Naive B cell (primary cell): ENCODE measurements around the gene KITLG. TPM values are rescaled to one million over a fixed set of nuclear protein-coding genes. Genes with fewer than 3 reads are reported as not detected.

Experiments used
- ATAC-seq, 2 donors: fragments of 150-1000 bp; cut with Tn5 transposase; 2 replicates each; pipeline ENCODE4 v1.10.0; 2021; ENCODE audit warnings: low read depth in 2 of 2, mild to moderate bottlenecking in 2 of 2, moderate library complexity in 2 of 2
- DNase-seq: peaks from one replicate; pipeline ENCODE4 v3.0.0; 2022
- H3K27ac Mint-ChIP-seq, 6 donors: one replicate each; pipeline ENCODE4 v1.8.0; 2020 to 2022; ENCODE audit warnings: mild to moderate bottlenecking in 6 of 6, mixed read lengths in 6 of 6, moderate library complexity in 5 of 6, inconsistent platforms in 2 of 6
- H3K27me3 Mint-ChIP-seq, 3 donors: one replicate each; pipeline ENCODE4 v1.8.0; 2021 to 2022; ENCODE audit warnings: mixed read lengths in 3 of 3, mild to moderate bottlenecking in 1 of 3
- H3K36me3 Mint-ChIP-seq, 2 donors: one replicate each; pipeline ENCODE4 v1.8.0; 2020 to 2022; ENCODE audit warnings: mixed read lengths in 2 of 2, inconsistent platforms in 1 of 2, mild to moderate bottlenecking in 1 of 2
- H3K4me1 Mint-ChIP-seq, 3 donors: one replicate each; pipeline ENCODE4 v1.8.0; 2020 to 2022; ENCODE audit warnings: mixed read lengths in 3 of 3, inconsistent platforms in 1 of 3, mild to moderate bottlenecking in 1 of 3, moderate library complexity in 1 of 3
- H3K4me3 Mint-ChIP-seq, 8 donors: one replicate each; pipeline ENCODE4 v1.8.0; 2020 to 2022; ENCODE audit warnings: mild to moderate bottlenecking in 8 of 8, mixed read lengths in 8 of 8, moderate library complexity in 8 of 8, inconsistent platforms in 2 of 8
- H3K9me3 Mint-ChIP-seq, 7 donors: one replicate each; pipeline ENCODE4 v1.8.0; 2020 to 2022; ENCODE audit warnings: mixed read lengths in 7 of 7, mild to moderate bottlenecking in 5 of 7, inconsistent platforms in 2 of 7, moderate library complexity in 1 of 7
- polyA plus RNA-seq, 6 donors: library from polyadenylated mRNA; unstranded; fragments of 300-500 nt; fragmentation: Illumina TruSeq; gene quantifications; one replicate each; pipeline ENCODE4 v1.2.3, GENCODE V29; 2021; ENCODE audit warnings: low read depth in 6 of 6

The KITLG gene
- polyA plus RNA-seq, 6 donors from 2014 or later, result not detected

GRCh38 chr12:88546226-88546625 is 34.0 kb downstream of the KITLG start:
- no peaks in the 10 kb centered on the region for H3K4me1 Mint-ChIP-seq
- no peaks in the 10 kb centered on the region for H3K27me3 Mint-ChIP-seq
- H3K9me3 Mint-ChIP-seq, result peaks cover 0 to 5% (median 2%) of the 10 kb centered on the region in 7 donors

GRCh38 chr12:88544991-88545980 is 35.0 kb downstream of the KITLG start:
- H3K36me3 Mint-ChIP-seq, result no peaks in the 10 kb centered on the region
- H3K4me1 Mint-ChIP-seq, result no peaks in the 10 kb centered on the region
- ATAC-seq, result no peak
- no peak overlapping the region for H3K4me3 Mint-ChIP-seq
- peaks cover 0 to 5% (median 2%) of the 10 kb centered on the region in 7 donors for H3K9me3 Mint-ChIP-seq
- no peak overlapping the region for H3K27ac Mint-ChIP-seq
- H3K27me3 Mint-ChIP-seq, result no peaks in the 10 kb centered on the region
- no peak for DNase-seq

More at GRCh38 chr12:88546226-88546625, 34.0 kb downstream of the KITLG start:
- H3K36me3 Mint-ChIP-seq, result no peaks in the 10 kb centered on the region
- ATAC-seq (no peak), DNase-seq (no peak)
- no peak overlapping the region for H3K27ac Mint-ChIP-seq
- no peak overlapping the region for H3K4me3 Mint-ChIP-seq

- Mint-ChIP-seq H3K27ac (no peak overlapping the region), H3K27me3 (no peaks in the 10 kb centered on the region), H3K36me3 (no peaks in the 10 kb centered on the region), H3K9me3 (peaks cover 0 to 16% (median 5%) of the 10 kb centered on the region in 7 donors), H3K4me1 (no peaks in the 10 kb centered on the region), H3K4me3 (no peak overlapping the region)
- DNase-seq (no peak), ATAC-seq (no peak)
These were observed 40.4 kb downstream of the KITLG start for GRCh38 chr12:88539893-88540292.

GRCh38 chr12:88538697-88539096 is 41.6 kb downstream of the KITLG start:
- DNase-seq, result no peak
- Mint-ChIP-seq H3K27ac (no peak overlapping the region), H3K4me1 (no peaks in the 10 kb centered on the region), H3K27me3 (no peaks in the 10 kb centered on the region), H3K4me3 (no peak overlapping the region), H3K9me3 (peaks cover 0 to 15% (median 5%) of the 10 kb centered on the region in 7 donors), H3K36me3 (no peaks in the 10 kb centered on the region)
- no peak for ATAC-seq

GRCh38 chr12:88538250-88538649 is 42.0 kb downstream of the KITLG start:
- no peaks in the 10 kb centered on the region for H3K4me1 Mint-ChIP-seq
- peaks cover 0 to 11% (median 4%) of the 10 kb centered on the region in 7 donors for H3K9me3 Mint-ChIP-seq
- H3K36me3 Mint-ChIP-seq, result no peaks in the 10 kb centered on the region
- H3K27me3 Mint-ChIP-seq, result no peaks in the 10 kb centered on the region
- H3K4me3 Mint-ChIP-seq, result no peak overlapping the region
- ATAC-seq (no peak), DNase-seq (no peak)
- H3K27ac Mint-ChIP-seq, result no peak overlapping the region

- Mint-ChIP-seq H3K9me3 (peaks cover 0 to 4% (median 2%) of the 10 kb centered on the region in 7 donors), H3K27ac (no peak overlapping the region), H3K27me3 (no peaks in the 10 kb centered on the region), H3K4me3 (no peak overlapping the region), H3K4me1 (no peaks in the 10 kb centered on the region), H3K36me3 (no peaks in the 10 kb centered on the region)
- ATAC-seq (no peak), DNase-seq (no peak)
These were observed 49.4 kb downstream of the KITLG start for GRCh38 chr12:88530868-88531267.

DNA sequence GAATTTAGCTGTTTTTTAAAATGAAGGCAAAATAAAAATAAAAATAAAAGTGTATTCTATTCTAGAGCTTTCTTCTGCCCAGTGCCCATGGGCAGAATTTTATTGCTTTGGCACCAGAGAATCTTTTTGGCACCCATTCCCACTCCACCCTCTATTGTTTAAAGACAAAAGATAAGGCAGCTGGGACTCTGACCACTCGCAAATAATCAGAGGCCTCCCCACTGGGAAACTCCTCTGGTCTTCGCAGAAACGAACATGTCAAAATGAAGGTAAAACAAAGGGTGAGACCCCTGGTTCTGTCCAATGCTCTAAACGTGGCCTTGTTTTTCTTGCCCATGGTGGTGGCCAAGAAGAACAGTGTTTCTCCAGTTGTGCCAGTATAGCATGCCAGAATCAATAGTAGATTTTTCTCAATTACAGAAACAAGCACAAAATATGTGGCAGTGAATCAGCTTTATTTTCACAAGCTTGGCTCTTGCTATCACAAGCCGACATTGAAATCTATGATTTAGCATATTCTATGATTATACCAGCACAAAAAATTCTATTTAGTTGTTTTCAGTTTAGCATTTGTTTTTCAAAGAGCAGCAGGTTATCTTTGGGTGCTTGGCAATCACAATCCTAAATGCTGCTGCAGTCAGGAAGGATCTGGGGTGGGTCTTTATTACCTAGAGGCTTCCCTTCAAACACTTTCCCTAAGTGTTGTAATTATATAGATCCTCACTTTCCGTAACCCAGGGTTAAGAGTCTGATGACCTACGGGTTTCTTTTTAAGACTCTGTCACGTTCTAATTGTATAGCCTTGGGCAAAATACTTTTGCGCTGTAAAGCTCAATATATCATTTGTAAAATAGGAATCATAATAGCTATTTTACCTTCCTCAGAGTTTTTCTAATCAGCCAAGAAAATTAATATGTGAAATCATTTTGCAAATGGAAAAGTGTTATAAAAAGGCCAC is 50.5 kb downstream of the KITLG start:
- Mint-ChIP-seq H3K27me3 (no peaks in the 10 kb centered on the region), H3K4me3 (no peak overlapping the region), H3K4me1 (no peaks in the 10 kb centered on the region), H3K36me3 (no peaks in the 10 kb centered on the region), H3K9me3 (peaks cover 0 to 4% (median 0%) of the 10 kb centered on the region in 7 donors), H3K27ac (no peak overlapping the region)
- DNase-seq (no peak), ATAC-seq (no peak)

DNA sequence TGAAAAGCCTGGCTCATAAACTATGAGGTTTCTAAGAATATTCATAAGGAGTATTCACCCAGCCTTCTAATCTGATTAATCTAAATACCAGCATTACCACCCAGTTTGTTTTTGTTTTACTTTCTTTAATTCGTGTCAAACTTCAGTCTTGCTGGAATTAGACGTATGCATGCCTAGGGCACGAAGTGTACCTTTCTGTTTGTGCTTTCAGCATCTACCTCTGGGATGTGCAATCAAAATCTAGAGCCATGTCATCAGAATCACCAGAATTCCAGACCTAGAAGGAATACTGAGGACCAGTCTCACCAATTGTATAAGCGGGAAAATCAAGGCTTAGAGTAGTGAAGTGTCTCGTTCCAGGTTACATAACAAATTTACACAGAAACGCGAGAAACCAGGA is 57.3 kb downstream of the KITLG start:
- Mint-ChIP-seq H3K9me3 (peaks cover 0 to 4% (median 0%) of the 10 kb centered on the region in 7 donors), H3K4me3 (no peak overlapping the region), H3K27ac (no peak overlapping the region), H3K36me3 (no peaks in the 10 kb centered on the region), H3K4me1 (no peaks in the 10 kb centered on the region), H3K27me3 (no peaks in the 10 kb centered on the region)
- DNase-seq (no peak), ATAC-seq (no peak)

DNA sequence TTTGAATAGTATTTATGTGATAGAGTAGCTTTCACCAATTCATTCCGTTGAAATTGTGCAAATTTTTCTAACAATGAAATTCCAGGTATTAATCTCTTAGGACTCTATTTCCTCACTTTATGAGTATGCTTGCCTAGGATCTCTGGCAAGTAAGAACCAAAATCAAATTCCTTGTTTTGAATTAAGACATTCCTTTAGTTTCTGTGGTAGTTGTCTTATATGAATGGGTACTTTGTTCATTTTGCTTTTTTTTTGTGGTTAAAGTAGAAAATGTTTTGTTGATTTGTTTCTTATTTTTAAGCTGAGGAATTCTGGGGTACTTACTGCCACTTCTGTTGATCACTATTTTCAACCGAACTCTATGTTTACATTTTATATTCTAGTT is 59.8 kb downstream of the KITLG start:
- H3K36me3 Mint-ChIP-seq, result no peaks in the 10 kb centered on the region
- H3K27ac Mint-ChIP-seq, result no peak overlapping the region
- H3K4me1 Mint-ChIP-seq, result no peaks in the 10 kb centered on the region
- H3K4me3 Mint-ChIP-seq, result no peak overlapping the region
- no peak for ATAC-seq
- no peaks in the 10 kb centered on the region for H3K27me3 Mint-ChIP-seq
- peaks cover 0 to 3% (median 0%) of the 10 kb centered on the region in 7 donors for H3K9me3 Mint-ChIP-seq
- DNase-seq, result no peak

GRCh38 chr12:88519802-88520435 is 60.4 kb downstream of the KITLG start:
- H3K4me1 Mint-ChIP-seq, result no peaks in the 10 kb centered on the region
- no peaks in the 10 kb centered on the region for H3K27me3 Mint-ChIP-seq
- peaks cover 0 to 3% (median 0%) of the 10 kb centered on the region in 7 donors for H3K9me3 Mint-ChIP-seq
- ATAC-seq, result no peak
- no peak overlapping the region for H3K4me3 Mint-ChIP-seq
- H3K36me3 Mint-ChIP-seq, result no peaks in the 10 kb centered on the region
- no peak for DNase-seq
- H3K27ac Mint-ChIP-seq, result no peak overlapping the region

GRCh38 chr12:88518863-88519403 is 61.3 kb downstream of the KITLG start:
- no peak for DNase-seq
- no peaks in the 10 kb centered on the region for H3K27me3 Mint-ChIP-seq
- H3K9me3 Mint-ChIP-seq, result peaks cover 0 to 3% (median 0%) of the 10 kb centered on the region in 7 donors
- ATAC-seq, result no peak
- no peaks in the 10 kb centered on the region for H3K36me3 Mint-ChIP-seq
- no peak overlapping the region for H3K4me3 Mint-ChIP-seq
- no peaks in the 10 kb centered on the region for H3K4me1 Mint-ChIP-seq
- H3K27ac Mint-ChIP-seq, result no peak overlapping the region

GRCh38 chr12:88516811-88517210 is 63.5 kb downstream of the KITLG start:
- Mint-ChIP-seq H3K4me3 (no peak overlapping the region), H3K27ac (no peak overlapping the region), H3K4me1 (no peaks in the 10 kb centered on the region), H3K36me3 (no peaks in the 10 kb centered on the region), H3K27me3 (no peaks in the 10 kb centered on the region), H3K9me3 (no peaks in the 10 kb centered on the region)
- ATAC-seq (no peak), DNase-seq (no peak)

DNA sequence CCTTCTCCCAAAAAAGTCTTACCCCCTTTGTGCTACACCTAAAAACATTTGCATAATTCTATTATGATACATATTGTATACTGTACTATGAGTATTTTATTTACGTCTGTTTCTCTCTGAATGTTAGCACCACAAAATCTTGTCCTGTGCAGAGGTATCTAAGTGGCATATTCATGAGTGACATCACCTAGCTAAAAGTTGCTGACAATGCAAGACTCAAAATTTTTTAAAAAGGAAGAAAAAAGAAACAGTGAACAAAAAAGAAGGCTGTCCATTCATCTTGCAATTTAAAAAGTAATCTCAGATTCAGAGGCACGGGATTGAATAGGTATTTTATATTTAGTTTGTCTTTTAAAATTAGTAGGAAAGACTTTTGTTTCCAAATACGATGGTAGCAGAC is 69.4 kb downstream of the KITLG start:
- no peaks in the 10 kb centered on the region for H3K27me3 Mint-ChIP-seq
- no peaks in the 10 kb centered on the region for H3K4me1 Mint-ChIP-seq
- no peak overlapping the region for H3K4me3 Mint-ChIP-seq
- H3K27ac Mint-ChIP-seq, result no peak overlapping the region
- peaks cover 0 to 3% (median 1%) of the 10 kb centered on the region in 7 donors for H3K9me3 Mint-ChIP-seq
- no peaks in the 10 kb centered on the region for H3K36me3 Mint-ChIP-seq
- DNase-seq, result no peak
- no peak for ATAC-seq
